ENCODE measurements around the gene CCDC83.

Gene CCDC83

GRCh38 chr11:85855341-85855656 is at the start of gene CCDC83:
CCDC83 (plus strand) TSS chr11:85855383; CDS start chr11:85865124, 9,741 bp downstream.
- no peak for TF ChIP-seq EZH2 (IDR thresholded peaks at IDR 0.05)
- Histone ChIP-seq H3K4me3 (peak within 1 kb of the TSS; percentile 78), H3K27ac (no peak within 1 kb of the TSS), H3K36me3 (ENCODE audit: insufficient read depth, low read length) (no peaks in the 10 kb centered on the region), H3K9me3 (ENCODE audit: low read depth, low read length) (no peaks in the 10 kb centered on the region), H3K9ac (ENCODE audit: insufficient read length) (peak within 1 kb of the TSS; percentile 71)
- no peak for DNase-seq (ENCODE audit: low read depth, low spot score)

DNA sequence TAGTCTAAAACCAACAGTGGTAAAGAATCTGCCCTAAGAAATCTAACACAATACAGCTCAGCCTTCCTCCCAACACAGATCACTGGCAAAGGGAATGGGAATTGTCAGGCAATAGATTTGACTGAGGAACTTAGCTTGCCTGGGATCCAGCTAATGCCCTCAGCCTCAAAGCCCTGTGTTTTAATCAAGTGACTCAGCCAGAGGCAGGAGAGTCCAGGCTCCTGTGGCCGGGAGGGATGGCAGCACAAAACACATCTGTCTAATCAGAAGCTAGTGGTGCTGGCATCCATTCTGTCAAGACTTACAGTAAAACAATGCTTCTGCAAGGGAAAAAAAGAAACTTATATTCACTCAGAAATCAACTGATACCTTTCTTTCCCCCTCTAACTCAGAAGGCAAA is 49.8 kb upstream of the CCDC83 start:
- Histone ChIP-seq H3K4me3 (no peak overlapping the region), H3K9ac (ENCODE audit: insufficient read length) (no peak overlapping the region), H3K27ac (no peak overlapping the region), H3K9me3 (ENCODE audit: low read depth, low read length) (no peaks in the 10 kb centered on the region), H3K36me3 (ENCODE audit: insufficient read depth, low read length) (no peaks in the 10 kb centered on the region)
- no peak for DNase-seq (ENCODE audit: low read depth, low spot score)
- TF ChIP-seq POLR2AphosphoS5 (IDR thresholded peaks at IDR 0.05; ENCODE audit: borderline replicate concordance, low read depth, low read length) (no peak), FOXP2 (optimal IDR thresholded peaks at IDR 0.05; ENCODE audit: control extremely low read depth, extremely low read length, insufficient read depth) (no peak), EZH2 (IDR thresholded peaks at IDR 0.05) (no peak)

- DNase-seq (ENCODE audit: low read depth, low spot score) = no peak
- Histone ChIP-seq H3K9me3 (ENCODE audit: low read depth, low read length) (no peaks in the 10 kb centered on the region), H3K4me3 (no peak overlapping the region), H3K36me3 (ENCODE audit: insufficient read depth, low read length) (no peaks in the 10 kb centered on the region), H3K27ac (no peak overlapping the region), H3K9ac (ENCODE audit: insufficient read length) (no peak overlapping the region)
- TF ChIP-seq POLR2AphosphoS5 (IDR thresholded peaks at IDR 0.05; ENCODE audit: borderline replicate concordance, low read depth, low read length) (no peak), EZH2 (IDR thresholded peaks at IDR 0.05) (no peak), FOXP2 (optimal IDR thresholded peaks at IDR 0.05; ENCODE audit: control extremely low read depth, extremely low read length, insufficient read depth) (no peak)
Measured at GRCh38 chr11:85806016-85806415, 49.2 kb upstream of the CCDC83 start.

GRCh38 chr11:85806876-85807275 is 48.3 kb upstream of the CCDC83 start:
- no peak for DNase-seq (ENCODE audit: low read depth, low spot score)
- Histone ChIP-seq H3K4me3 (no peak overlapping the region), H3K9me3 (ENCODE audit: low read depth, low read length) (no peaks in the 10 kb centered on the region), H3K27ac (no peak overlapping the region), H3K9ac (ENCODE audit: insufficient read length) (no peak overlapping the region), H3K36me3 (ENCODE audit: insufficient read depth, low read length) (no peaks in the 10 kb centered on the region)
- TF ChIP-seq EZH2 (IDR thresholded peaks at IDR 0.05) (no peak), FOXP2 (optimal IDR thresholded peaks at IDR 0.05; ENCODE audit: control extremely low read depth, extremely low read length, insufficient read depth) (no peak), POLR2AphosphoS5 (IDR thresholded peaks at IDR 0.05; ENCODE audit: borderline replicate concordance, low read depth, low read length) (no peak)

- TF ChIP-seq EZH2 (IDR thresholded peaks at IDR 0.05) (no peak), POLR2AphosphoS5 (IDR thresholded peaks at IDR 0.05; ENCODE audit: borderline replicate concordance, low read depth, low read length) (no peak), FOXP2 (optimal IDR thresholded peaks at IDR 0.05; ENCODE audit: control extremely low read depth, extremely low read length, insufficient read depth) (no peak)
Measured at GRCh38 chr11:85809191-85809590, 46.0 kb upstream of the CCDC83 start.

DNA sequence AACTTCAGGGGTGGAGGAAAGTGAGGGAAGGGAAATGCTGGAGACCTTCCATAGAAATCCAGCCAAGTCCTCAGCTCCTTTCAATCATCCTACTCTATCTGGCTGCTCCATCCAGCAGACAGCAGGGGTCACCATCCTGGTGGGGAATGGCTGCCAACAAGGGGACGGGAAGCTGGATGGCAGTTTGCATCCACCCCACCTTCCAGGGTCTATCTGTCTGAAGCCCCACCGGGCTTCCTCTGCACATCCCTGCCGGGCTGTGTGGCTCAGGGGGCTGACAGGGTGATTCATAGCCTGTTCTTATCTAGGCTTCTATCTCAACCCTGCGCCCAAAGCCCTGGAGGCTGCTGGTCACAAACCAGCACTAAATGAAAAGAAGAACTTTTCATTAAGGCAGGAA is 45.3 kb upstream of the CCDC83 start:
- no peak for TF ChIP-seq EZH2 (IDR thresholded peaks at IDR 0.05)
- TF ChIP-seq POLR2AphosphoS5 (IDR thresholded peaks at IDR 0.05; ENCODE audit: borderline replicate concordance, low read depth, low read length) = no peak
- TF ChIP-seq FOXP2 (optimal IDR thresholded peaks at IDR 0.05; ENCODE audit: control extremely low read depth, extremely low read length, insufficient read depth) = no peak

More at GRCh38 chr11:85809191-85809590, 46.0 kb upstream of the CCDC83 start:
- Histone ChIP-seq H3K4me3 (no peak overlapping the region), H3K9me3 (ENCODE audit: low read depth, low read length) (no peaks in the 10 kb centered on the region), H3K36me3 (ENCODE audit: insufficient read depth, low read length) (no peaks in the 10 kb centered on the region), H3K27ac (no peak overlapping the region), H3K9ac (ENCODE audit: insufficient read length) (no peak overlapping the region)
- no peak for DNase-seq (ENCODE audit: low read depth, low spot score)

GRCh38 chr11:85810521-85810870 is 44.7 kb upstream of the CCDC83 start:
- Histone ChIP-seq H3K9ac (ENCODE audit: insufficient read length) (no peak overlapping the region), H3K27ac (no peak overlapping the region), H3K36me3 (ENCODE audit: insufficient read depth, low read length) (no peaks in the 10 kb centered on the region), H3K9me3 (ENCODE audit: low read depth, low read length) (no peaks in the 10 kb centered on the region), H3K4me3 (peak overlapping the region; percentile 78)
- TF ChIP-seq FOXP2 (optimal IDR thresholded peaks at IDR 0.05; ENCODE audit: control extremely low read depth, extremely low read length, insufficient read depth) (no peak), POLR2AphosphoS5 (IDR thresholded peaks at IDR 0.05; ENCODE audit: borderline replicate concordance, low read depth, low read length) (no peak), EZH2 (IDR thresholded peaks at IDR 0.05) (no peak)
- DNase-seq (ENCODE audit: low read depth, low spot score) = no peak

More for the DNA sequence above, 45.3 kb upstream of the CCDC83 start:
- Histone ChIP-seq H3K9me3 (ENCODE audit: low read depth, low read length) (no peaks in the 10 kb centered on the region), H3K9ac (ENCODE audit: insufficient read length) (no peak overlapping the region), H3K27ac (no peak overlapping the region), H3K36me3 (ENCODE audit: insufficient read depth, low read length) (no peaks in the 10 kb centered on the region), H3K4me3 (no peak overlapping the region)
- no peak for DNase-seq (ENCODE audit: low read depth, low spot score)

GRCh38 chr11:85810871-85811611 is 44.1 kb upstream of the CCDC83 start, which contains the start of gene SYTL2:
SYTL2 (minus strand) TSS chr11:85811141; CDS start chr11:85757725, 53,416 bp downstream.
- TF ChIP-seq POLR2AphosphoS5 (IDR thresholded peaks at IDR 0.05; ENCODE audit: borderline replicate concordance, low read depth, low read length) (no peak), EZH2 (IDR thresholded peaks at IDR 0.05) (no peak), FOXP2 (optimal IDR thresholded peaks at IDR 0.05; ENCODE audit: control extremely low read depth, extremely low read length, insufficient read depth) (no peak)
- no peak within 1 kb of the TSS for H3K27ac ChIP-seq
- no peaks in the 10 kb centered on the region for H3K36me3 ChIP-seq (ENCODE audit: insufficient read depth, low read length)
- no peak within 1 kb of the TSS for H3K9ac ChIP-seq (ENCODE audit: insufficient read length)
- no peak for DNase-seq (ENCODE audit: low read depth, low spot score)
- peak within 1 kb of the TSS; percentile 78 for H3K4me3 ChIP-seq
- no peaks in the 10 kb centered on the region for H3K9me3 ChIP-seq (ENCODE audit: low read depth, low read length)

GRCh38 chr11:85811624-85812023 is 43.6 kb upstream of the CCDC83 start:
- Histone ChIP-seq H3K4me3 (peak overlapping the region; percentile 78; the same call in 1 of the 2 replicates), H3K36me3 (ENCODE audit: insufficient read depth, low read length) (no peaks in the 10 kb centered on the region), H3K9me3 (ENCODE audit: low read depth, low read length) (no peaks in the 10 kb centered on the region), H3K9ac (ENCODE audit: insufficient read length) (no peak overlapping the region), H3K27ac (no peak overlapping the region)
- DNase-seq (ENCODE audit: low read depth, low spot score) = no peak
- TF ChIP-seq EZH2 (IDR thresholded peaks at IDR 0.05) (no peak), POLR2AphosphoS5 (IDR thresholded peaks at IDR 0.05; ENCODE audit: borderline replicate concordance, low read depth, low read length) (no peak), FOXP2 (optimal IDR thresholded peaks at IDR 0.05; ENCODE audit: control extremely low read depth, extremely low read length, insufficient read depth) (no peak)

Data from SK-N-MC (cell line).